ENCODE measurements around the gene OR5H15.
"Not testable (repeated sequence)": the region's sequence is repeated elsewhere in the genome, so short reads cannot be mapped to it uniquely, and the experiment has no call there.

The OR5H15 gene

DNA sequence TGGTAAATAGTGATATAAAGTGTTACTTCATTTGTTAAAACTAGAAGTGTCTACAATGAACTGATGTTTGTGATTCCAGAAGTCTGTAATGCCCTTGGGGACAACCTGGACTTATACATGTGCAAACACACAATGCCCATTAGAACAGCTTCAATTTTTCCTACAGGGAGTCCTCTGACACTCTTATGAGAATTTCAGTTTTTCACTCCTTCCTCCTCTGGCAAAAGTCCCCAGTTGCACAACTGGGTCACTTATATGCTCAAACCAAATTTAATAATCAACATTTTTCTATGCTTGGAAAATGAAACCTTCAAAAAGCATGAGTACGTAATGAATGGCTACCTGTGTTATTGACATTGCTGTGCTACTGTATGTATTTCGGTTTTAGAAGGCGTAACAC is at the start of gene OR5H15:
TSS of gene OR5H15 (plus strand) at position 301 of the 400 bp plus-strand sequence. CDS start 2,004 bp downstream, outside the sequence.
- no peak for DNase-seq (ENCODE audit: low read depth)

DNA sequence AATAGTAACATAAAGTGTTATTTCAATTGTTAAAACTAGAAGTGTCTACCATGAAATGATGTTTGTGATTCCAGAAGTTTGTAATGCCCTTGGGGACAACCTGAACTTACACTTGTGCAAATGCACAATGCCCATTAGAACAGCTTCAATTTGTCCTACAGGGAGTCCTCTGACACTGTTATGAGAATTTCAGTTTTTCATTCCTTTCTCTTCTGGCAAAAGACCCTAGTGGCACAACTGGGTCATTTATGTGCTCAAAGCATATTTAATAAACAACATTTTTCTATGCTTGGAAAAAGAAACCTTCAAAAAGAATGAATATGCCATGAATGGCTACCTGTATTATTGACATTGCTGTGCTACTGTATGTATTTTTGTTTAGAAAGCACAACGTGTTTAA is 36.1 kb upstream of the OR5H15 start, which contains the start of gene OR5H1:
TSS of gene OR5H1 (plus strand) at position 301 of the 400 bp plus-strand sequence. CDS start 1,977 bp downstream, outside the sequence.
- DNase-seq (ENCODE audit: low read depth): no peak

DNA sequence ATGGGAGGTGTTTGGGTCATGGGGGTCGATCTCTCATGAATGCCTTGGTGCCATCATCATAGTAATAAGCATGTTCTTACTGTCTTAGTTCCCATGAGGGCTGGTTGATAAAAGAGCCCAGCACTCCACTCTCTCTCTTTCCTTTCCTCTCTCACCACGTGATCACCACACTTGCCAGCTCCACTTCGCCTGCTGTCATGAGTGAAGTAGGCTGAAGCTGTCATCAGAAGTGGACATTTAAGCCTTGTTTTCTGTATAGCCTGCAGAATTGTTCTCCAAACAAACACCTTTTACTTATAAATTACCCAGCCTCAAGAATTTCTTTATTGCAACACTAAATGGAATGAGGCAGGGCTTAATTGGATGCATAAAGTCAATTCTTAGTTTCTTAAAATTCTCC is 29.9 kb upstream of the OR5H15 start:
- DNase-seq (ENCODE audit: low read depth): no peak

DNA sequence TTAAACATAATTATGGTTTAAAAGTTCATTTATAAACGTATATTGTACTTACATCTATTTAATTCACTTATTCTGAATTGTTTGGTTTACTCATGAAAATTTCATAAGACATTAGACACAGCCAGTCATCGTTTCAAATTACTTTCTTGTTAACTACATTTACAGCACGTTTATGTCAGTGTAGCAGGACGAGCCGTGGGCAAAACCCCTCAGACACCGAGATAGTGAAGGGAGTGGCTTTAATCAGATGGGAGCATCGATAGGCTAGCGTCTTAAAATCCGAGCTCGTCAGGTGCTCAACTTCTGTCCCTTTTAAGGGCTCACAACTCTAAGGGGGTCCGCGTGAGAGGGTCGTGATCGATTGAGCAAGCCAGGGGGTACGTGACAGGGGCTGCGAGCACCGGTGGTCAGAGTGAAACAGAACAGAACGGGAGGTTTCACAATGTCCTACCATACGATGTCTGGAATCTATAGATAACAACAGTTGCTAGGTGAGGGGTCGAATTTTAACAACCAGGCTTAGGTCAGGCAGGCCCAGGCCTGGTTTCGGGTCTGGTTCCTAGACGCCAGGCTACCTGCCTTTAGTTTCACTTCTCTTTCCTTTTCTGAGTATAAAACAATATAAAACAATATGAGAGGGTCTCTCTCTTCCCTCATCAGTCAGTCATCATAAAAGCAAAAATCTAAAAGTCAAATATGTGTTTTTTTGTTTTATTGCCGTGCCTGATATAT is 28.5 kb upstream of the OR5H15 start:
- DNase-seq (ENCODE audit: low read depth): not testable (repeated sequence)

DNA sequence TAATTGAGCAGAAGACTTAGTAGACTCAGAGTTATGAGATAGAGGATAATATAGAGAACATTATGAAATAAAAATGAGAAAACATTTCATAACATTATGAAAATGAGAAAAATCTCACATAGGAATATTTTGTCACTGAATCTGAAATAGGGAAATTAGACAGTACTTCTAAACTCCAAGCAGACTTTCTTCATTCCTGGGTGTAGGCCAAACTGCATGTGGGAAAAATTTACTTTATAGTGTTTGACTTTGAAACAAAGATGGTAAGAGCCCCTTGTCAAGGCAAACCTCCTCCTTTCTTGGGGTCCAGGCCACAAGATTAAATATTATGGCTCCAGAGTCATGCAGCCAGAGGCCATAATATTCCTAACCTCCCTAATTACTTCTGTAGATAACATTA is 26.0 kb upstream of the OR5H15 start:
- DNase-seq (ENCODE audit: low read depth): no peak

DNA sequence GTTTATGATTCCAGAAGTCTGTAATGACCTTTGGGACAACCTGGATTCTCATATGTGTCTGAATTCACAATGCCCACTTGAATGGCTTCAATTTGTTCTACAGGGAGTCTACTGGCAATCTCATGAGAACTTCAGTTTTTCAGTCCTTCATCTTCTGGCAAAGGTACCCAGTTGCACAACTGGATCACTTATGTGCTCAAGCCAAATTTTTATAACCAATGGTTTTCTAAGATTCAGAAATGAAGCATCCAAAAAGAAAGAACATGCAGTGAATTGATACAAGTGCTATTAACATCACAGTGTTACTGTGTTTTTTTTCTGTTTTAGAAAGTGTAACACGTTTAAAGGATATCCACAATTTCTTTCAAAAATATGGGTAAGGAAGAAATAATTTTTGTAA is 19.3 kb upstream of the OR5H15 start, which contains the start of gene OR5H14:
TSS of gene OR5H14 (plus strand) at position 301 of the 400 bp plus-strand sequence. CDS start 1,907 bp downstream, outside the sequence.
- DNase-seq (ENCODE audit: low read depth): no peak

DNA sequence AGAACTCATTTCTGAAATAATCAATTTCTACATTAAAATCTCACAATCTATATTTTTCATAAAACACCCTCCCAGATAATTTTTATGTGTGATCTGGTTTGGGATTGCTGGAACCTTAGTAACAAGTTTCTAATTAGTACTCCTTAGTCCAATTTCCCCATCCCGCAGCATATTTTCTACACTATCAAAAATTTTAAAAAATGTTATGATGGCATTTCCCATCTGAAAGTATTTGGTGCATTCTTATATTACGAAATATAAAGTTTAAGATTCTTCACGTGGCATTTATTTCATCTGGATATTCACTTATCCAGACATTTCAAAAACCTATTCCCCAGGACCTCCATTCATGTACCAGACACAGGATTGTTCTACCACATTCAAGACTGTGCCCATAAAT is 17.7 kb upstream of the OR5H15 start:
- no peak for DNase-seq (ENCODE audit: low read depth)

DNA sequence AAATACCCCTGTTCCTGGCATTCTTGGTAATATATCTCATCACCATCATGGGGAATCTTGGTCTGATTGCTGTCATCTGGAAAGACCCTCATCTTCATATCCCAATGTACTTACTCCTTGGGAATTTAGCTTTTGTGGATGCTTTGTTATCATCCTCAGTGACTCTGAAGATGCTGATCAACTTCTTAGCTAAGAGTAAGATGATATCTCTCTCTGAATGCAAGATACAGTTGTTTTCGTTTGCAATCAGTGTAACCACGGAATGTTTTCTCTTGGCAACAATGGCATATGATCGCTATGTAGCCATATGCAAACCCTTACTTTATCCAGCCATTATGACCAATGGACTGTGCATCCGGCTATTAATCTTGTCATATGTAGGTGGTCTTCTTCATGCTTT is 17.0 kb upstream of the OR5H15 start:
- not testable (repeated sequence) for DNase-seq (ENCODE audit: low read depth)

DNA sequence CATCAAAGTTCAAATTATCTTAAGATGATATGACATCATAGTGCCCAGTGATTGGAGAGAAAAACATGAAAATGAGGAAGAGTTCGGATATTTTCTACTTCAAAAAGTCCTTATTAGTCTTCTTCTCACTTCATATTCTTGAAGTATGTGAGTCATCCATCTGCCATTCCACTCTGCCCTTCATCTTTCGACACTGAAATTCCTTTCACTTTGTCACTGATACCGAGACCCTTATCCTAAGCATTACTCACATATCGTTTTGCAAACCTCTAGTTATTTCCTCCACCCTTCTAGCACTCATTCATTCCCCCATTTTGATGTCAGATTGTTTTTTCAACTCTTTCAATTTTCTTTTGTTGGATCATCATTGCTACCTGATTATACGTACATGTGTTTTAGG is 15.3 kb upstream of the OR5H15 start:
- DNase-seq (ENCODE audit: low read depth): no peak

DNA sequence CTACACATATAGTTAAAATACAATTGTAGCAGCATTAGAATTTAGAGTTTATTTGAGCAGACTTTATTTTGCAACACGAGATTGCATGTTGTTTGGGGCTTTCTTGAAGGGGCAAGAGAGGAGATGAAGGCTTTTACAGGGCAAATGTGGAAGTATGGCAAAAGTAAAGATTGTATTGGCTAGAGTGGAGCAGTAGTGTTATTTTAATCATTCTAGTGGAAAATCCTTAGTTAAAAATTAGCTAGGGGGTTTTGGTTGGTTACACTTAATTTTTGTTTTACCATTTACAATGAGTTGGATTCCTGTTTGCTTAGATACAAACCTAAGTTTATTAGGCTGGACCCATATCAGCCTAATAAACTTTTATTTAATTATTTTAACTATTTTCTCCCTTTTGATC is 4.6 kb downstream of the OR5H15 start:
- no peak for DNase-seq (ENCODE audit: low read depth)

DNA sequence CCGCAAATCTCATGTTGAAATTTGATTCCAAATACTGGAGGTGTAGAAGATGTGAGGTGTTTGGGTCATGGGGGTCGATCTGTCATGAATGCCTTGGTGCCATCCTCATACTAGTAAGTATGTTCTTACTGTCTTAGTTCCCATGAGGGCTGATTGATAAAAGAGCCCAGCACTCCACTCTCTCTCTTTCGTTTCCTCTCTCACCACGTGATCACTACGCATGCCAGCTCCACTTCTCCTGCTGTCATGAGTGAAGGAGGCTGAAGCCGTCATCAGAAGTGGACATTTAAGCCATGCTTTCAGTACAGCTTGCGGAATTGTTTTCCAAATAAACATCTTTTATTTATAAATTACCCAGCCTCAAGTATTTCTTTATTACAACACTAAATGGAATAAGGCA is 6.1 kb downstream of the OR5H15 start:
- no peak for DNase-seq (ENCODE audit: low read depth)

DNA sequence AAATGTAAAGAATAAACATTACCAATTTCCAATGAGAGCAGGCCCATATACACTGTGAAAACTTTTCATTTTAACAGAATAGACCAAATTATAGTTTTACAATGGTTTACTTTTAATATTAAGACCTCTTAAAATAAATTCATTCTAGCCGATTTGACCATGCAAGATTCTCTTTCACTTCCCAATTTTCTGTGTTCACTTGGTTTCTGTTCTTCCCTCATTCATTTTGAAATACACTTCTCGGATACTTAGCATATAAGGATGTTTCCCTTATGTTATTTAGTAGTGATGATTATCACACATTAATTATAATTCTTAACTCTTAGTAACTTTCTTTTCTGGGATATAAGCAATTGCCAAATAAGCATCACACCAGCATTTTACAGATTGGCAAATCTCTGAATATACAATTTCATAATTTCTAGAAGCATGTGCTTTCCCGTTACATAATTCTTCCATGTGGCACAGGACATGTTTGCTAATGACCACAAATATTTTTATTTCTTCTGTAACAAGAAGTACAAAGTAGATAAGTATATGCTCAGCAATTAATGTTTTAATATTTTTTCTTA is 13.9 kb downstream of the OR5H15 start:
- DNase-seq (ENCODE audit: low read depth): no peak

DNA sequence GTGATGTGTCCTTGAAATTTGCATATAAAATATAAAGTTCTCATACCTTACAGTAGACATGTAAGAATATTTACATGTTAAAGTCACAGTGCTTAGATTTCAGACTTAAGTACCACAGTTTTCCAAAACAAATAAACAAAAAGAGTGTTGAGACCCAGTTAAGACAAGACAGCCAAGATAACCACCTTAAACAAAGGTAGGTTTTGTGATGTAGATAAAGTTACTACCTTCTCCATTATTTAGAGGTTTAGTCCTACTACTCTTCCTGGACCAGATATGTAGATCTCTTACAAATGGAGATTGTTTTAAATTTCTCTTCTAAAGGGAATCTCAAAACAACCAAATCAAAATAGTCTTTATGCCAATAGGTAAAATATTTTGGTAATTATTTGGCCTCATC is 15.7 kb downstream of the OR5H15 start:
- DNase-seq (ENCODE audit: low read depth): no peak

DNA sequence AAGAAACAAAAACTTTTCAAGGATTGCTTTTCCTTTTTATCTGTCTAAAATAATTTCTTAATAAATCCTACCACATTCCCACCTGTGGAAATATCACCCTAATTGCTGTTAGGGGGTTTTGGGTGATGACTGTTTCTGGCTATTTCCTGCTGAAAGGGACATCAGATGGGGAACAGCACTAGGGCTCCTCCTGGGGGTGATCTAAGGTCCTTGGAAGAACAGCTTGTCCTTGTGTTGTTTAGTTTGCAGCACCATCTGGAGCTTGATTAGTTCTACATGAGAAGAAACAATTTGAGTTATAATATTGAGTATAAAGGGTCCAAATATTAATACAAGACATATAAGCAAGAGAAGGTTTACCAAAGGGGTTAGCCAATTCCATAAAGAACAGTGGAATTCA is 18.7 kb downstream of the OR5H15 start:
- no peak for DNase-seq (ENCODE audit: low read depth)

DNA sequence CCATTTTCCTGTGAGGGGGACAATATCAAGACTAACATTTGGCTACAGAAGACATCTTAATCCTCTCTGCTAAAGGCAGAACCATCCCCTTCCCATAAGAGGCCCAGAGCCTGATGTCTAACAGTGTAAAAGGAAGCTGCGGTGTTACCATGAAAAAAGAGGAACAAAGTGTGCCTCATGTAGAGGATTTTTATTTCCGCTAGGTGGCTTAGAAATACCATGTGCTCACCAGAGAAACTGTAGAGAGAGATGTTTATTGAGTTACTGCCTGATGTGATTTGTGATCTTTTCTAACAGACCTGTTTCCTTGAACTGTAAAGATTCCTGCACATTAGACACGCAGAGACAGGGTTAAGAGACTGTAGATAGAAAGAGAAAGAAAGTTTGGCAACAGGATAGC is 22.0 kb downstream of the OR5H15 start:
- DNase-seq (ENCODE audit: low read depth): no peak

DNA sequence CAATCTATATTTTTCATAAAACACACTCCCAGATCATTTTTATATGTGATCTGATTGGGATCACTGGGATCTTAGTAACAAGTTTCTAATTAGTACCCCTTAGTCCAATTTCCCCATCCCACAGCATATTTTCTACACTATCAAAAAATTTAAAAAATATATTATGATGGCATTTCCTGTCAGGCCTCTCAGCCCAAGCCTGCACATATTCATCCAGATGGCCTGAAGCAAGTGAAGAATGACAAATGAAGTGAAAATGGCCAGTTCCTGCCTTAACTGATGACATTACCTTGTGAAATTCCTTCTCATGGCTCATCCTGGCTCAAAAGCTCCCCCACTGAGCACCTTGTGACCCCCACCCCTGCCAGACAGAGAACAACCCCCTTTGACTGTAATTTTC is 24.4 kb downstream of the OR5H15 start:
- DNase-seq (ENCODE audit: low read depth): not testable (repeated sequence)

DNA sequence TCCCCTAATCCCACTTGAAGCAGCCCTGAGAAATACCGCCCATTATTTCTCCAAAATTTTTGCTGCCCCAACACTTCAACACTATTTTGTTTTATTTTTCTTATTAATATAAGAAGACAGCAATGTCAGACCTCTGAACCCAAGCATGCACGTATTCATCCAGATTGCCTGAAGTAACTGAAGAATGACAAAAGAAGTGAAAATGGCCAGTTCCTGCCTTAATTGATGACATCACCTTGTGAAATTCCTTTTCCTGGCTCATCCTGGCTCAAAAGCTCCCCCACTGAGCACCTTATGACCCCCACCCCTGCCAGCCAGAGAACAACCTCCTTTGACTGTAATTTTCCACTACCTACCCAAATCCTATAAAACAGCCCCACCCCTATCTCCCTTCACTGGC is 29.8 kb downstream of the OR5H15 start:
- not testable (repeated sequence) for DNase-seq (ENCODE audit: low read depth)

DNA sequence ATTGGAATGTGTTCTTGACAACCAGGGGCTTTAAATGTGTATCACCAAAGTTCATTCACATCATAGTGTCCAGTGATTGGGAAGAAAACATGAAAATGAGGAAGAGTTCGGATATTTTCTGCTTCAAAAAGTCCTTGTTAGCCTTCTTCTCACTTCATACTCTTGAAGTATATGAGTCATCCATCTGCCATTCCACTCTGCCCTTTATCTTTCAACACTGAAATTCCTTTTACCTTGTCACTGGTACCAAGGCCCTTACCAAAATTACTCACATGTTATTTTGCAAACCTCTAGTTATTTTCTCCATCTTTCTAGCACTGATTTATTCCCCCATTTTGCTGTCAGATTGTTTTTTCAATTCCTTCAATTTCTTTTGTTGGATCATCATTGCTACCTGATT is 32.5 kb downstream of the OR5H15 start:
- no peak for DNase-seq (ENCODE audit: low read depth)

DNA sequence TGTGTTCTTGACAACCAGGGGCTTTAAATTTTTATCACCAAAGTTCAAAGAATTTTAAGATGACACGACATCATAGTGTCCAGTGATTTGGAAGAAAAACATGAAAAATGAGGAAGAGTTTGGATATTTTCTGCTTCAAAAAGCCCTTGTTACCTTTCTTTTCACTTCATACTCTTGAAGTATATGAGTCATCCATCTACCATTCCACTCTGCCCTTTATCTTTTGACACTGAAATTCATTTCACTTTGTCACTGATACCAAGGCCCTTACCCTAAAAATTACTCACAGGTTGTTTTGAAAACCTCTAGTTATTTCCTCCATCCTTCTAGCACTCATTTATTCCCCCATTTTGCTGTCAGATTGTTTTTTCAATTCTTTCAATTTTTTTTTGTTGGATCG is 42.7 kb downstream of the OR5H15 start:
- no peak for DNase-seq (ENCODE audit: low read depth)

DNA sequence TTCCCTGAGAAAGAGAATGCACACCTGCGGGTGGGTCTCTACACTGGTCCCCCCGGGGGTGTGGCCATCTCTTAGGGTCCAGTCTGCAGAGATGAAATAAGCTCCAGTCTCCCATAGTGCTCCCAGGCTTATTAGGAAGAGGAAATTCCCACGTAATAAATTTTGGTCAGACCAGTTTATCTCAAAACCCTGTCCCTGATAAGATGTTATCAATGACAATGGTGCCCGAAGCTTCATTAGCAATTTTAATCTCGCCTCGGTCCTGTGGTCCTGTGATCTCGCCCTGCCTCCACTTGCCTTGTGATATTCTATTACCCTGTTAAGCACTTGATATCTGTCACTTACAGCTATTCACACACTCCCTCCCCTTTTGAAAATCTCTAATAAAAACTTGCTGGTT is 46.8 kb downstream of the OR5H15 start:
- DNase-seq (ENCODE audit: low read depth): no peak

DNA sequence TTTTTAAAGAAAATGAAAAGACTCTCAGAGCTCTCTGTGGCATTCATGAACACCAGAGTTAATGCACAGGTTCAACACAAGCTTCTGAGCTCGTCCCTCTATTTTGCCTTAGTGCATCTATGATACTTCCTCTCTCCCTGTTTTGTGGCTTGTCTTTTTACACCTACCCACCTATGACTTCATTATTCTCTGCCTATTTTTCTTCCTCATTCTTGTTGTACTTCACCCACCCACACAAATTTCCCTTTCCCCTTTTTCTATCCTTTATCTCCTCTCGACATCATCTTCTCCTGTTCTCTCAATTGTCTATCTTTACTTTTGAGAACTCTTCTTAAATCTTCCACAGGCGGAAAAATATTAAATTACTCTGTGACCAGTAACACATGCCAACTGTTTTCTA is 48.6 kb downstream of the OR5H15 start:
- DNase-seq (ENCODE audit: low read depth): no peak
